ENCODE results near the gene INSR. TPM values are rescaled to one million over a fixed set of nuclear protein-coding genes. Genes with fewer than 3 reads are reported as not detected.

INSR gene
- polyA plus RNA-seq, 2 of the 4 experiments (the other 2 are of a cell fraction): 1.8 to 3.3 TPM

GRCh38 chr19:7177926-7178325 is 116.3 kb downstream of the INSR start (continued):
- TF ChIP-seq TFCP2L1 (CRISPR knock-in tag; IDR thresholded peaks at IDR 0.05) (no peak), NFE2L2 (conservative IDR thresholded peaks at IDR 0.05; ENCODE audit: low read length) (no peak)

- WGBS (ENCODE audit: missing lambda C conversion rate): 72% methylated on average over 3 of the region's 4 CpGs
- Histone ChIP-seq H3K27ac (no peak overlapping the region), H3K9me3 (no peaks in the 10 kb centered on the region), H3K4me1 (no peaks in the 10 kb centered on the region), H3K4me3 (no peak overlapping the region), H3K4me2 (no peak overlapping the region)
- CTCF ChIA-PET: no interaction called here
- TF ChIP-seq CEBPB (IDR thresholded peaks at IDR 0.05) (no peak), ESRRA (IDR thresholded peaks at IDR 0.05; ENCODE audit: borderline replicate concordance, low read length) (no peak), REST (IDR thresholded peaks at IDR 0.05) (no peak)
- POLR2A ChIA-PET: no interaction called here
- no peak for FAIRE-seq
- DNase-seq (ENCODE audit: low read depth in 1 of 2, low spot score in 1 of 2): no peak
- ATAC-seq: no peak
Observed at GRCh38 chr19:7176792-7177191, 117.4 kb downstream of the INSR start.

- H3K27ac ChIP-seq: no peak overlapping the region
- H3K4me3 ChIP-seq: no peak overlapping the region
- TF ChIP-seq REST (IDR thresholded peaks at IDR 0.05) (no peak), TP53 (CRISPR knock-in tag; IDR thresholded peaks at IDR 0.05) (no peak), EHF (CRISPR knock-in tag; IDR thresholded peaks at IDR 0.05) (no peak), RARB (CRISPR knock-in tag; IDR thresholded peaks at IDR 0.05) (no peak), FOSB (CRISPR knock-in tag; IDR thresholded peaks at IDR 0.05) (no peak), ZSCAN20 (CRISPR knock-in tag; IDR thresholded peaks at IDR 0.05) (no peak), MAZ (IDR thresholded peaks at IDR 0.05; ENCODE audit: borderline replicate concordance, low read depth, low read length) (no peak), RNF2 (IDR thresholded peaks at IDR 0.05; ENCODE audit: borderline replicate concordance, low read depth) (no peak), MYC (IDR thresholded peaks at IDR 0.05; ENCODE audit: borderline replicate concordance, low read length) (no peak), CEBPB (IDR thresholded peaks at IDR 0.05) (no peak)
- TF ChIP-seq, protein P1, sequence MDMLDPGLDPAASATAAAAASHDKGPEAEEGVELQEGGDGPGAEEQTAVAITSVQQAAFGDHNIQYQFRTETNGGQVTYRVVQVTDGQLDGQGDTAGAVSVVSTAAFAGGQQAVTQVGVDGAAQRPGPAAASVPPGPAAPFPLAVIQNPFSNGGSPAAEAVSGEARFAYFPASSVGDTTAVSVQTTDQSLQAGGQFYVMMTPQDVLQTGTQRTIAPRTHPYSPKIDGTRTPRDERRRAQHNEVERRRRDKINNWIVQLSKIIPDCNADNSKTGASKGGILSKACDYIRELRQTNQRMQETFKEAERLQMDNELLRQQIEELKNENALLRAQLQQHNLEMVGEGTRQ (IDR thresholded peaks at IDR 0.05): no peak
- TF ChIP-seq, protein P2, sequence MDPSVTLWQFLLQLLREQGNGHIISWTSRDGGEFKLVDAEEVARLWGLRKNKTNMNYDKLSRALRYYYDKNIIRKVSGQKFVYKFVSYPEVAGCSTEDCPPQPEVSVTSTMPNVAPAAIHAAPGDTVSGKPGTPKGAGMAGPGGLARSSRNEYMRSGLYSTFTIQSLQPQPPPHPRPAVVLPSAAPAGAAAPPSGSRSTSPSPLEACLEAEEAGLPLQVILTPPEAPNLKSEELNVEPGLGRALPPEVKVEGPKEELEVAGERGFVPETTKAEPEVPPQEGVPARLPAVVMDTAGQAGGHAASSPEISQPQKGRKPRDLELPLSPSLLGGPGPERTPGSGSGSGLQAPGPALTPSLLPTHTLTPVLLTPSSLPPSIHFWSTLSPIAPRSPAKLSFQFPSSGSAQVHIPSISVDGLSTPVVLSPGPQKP (IDR thresholded peaks at IDR 0.05; ENCODE audit: low read depth, low read length): no peak
- FAIRE-seq (no peak), ATAC-seq (no peak), DNase-seq (ENCODE audit: low read depth in 1 of 2, low spot score in 1 of 2) (no peak)
- no peaks in the 10 kb centered on the region for H3K4me1 ChIP-seq
- 84% methylated on average over 4 of the region's 4 CpGs for WGBS (ENCODE audit: missing lambda C conversion rate)
- H3K4me2 ChIP-seq: no peak overlapping the region
- no peaks in the 10 kb centered on the region for H3K9me3 ChIP-seq
- CTCF ChIA-PET: interaction anchor here (0.8 to 1.6 kb wide), 4 partner anchors 8 to 168 kb away, joined by 3 to 6 read pairs (median 4); no protein-coding TSS in a partner anchor
- POLR2A ChIA-PET: no interaction called here
Observed at GRCh38 chr19:7172794-7173193, 121.4 kb downstream of the INSR start.

Measured in A549 (cell line).